HG02938 (cell line): ENCODE data around the gene SRP54.
"Not testable (repeated sequence)": the region's sequence is repeated elsewhere in the genome, so short reads cannot be mapped to it uniquely, and the experiment has no call there.

Experiments used
- ATAC-seq: cut with Tn5 transposase; IDR thresholded peaks from one replicate; pipeline ENCODE4 v1.9.1; 2021; ENCODE audit warnings: mild to moderate bottlenecking, moderate library complexity; ENCODE audit not compliant: unreplicated experiment

Gene SRP54

GRCh38 chr14:35046048-35046750 lies 63.4 kb downstream of the SRP54 start, which contains the start of gene FAM177A1:
FAM177A1 (plus strand) TSS chr14:35046272; CDS start chr14:35046464, 192 bp downstream.
- ATAC-seq, result peak; percentile 85

GRCh38 chr14:35046751-35047536 lies 64.2 kb downstream of the SRP54 start:
- ATAC-seq, result peak; percentile 26

GRCh38 chr14:35047976-35048513 lies 65.3 kb downstream of the SRP54 start:
- no peak for ATAC-seq

- ATAC-seq, result no peak
Observed at GRCh38 chr14:35050652-35051051, 67.9 kb downstream of the SRP54 start.

GRCh38 chr14:35051796-35052195 lies 69.0 kb downstream of the SRP54 start:
- no peak for ATAC-seq

GRCh38 chr14:35052637-35053036 lies 69.8 kb downstream of the SRP54 start:
- no peak for ATAC-seq

GRCh38 chr14:35061113-35061791 lies 78.5 kb downstream of the SRP54 start:
- not testable (repeated sequence) for ATAC-seq

- ATAC-seq, result not testable (repeated sequence)
Observed at GRCh38 chr14:35065731-35066130, 82.9 kb downstream of the SRP54 start.

GRCh38 chr14:35068238-35069012 lies 85.6 kb downstream of the SRP54 start:
- ATAC-seq, result no peak

- ATAC-seq, result no peak
Observed at GRCh38 chr14:35072226-35072625, 89.4 kb downstream of the SRP54 start.

- ATAC-seq, result no peak
Observed at GRCh38 chr14:35073486-35073885, 90.7 kb downstream of the SRP54 start.

- no peak for ATAC-seq
Observed at GRCh38 chr14:35078082-35078481, 95.3 kb downstream of the SRP54 start.
